Stomach (tissue), 9 donors: Measurements from ENCODE around the gene TBCEL. TPM values are rescaled to one million over a fixed set of nuclear protein-coding genes. Genes with fewer than 3 reads are reported as not detected.

Experiments
- DNase-seq, 2 donors: peaks; one replicate each; pipeline versions ENCODE4 v3.0.0 to v3.0.0-alpha.2; 2013 to 2019
- H3K27ac ChIP-seq, 5 donors: fragments of 200-600 bp in 4 of 5; sonication (generic) in 4 of 5; one replicate each; pipeline ENCODE4 v1.5.1; 2013 to 2019; ENCODE audit warnings: mild to moderate bottlenecking in 1 of 5, moderate library complexity in 1 of 5
- H3K27me3 ChIP-seq, 3 donors: fragments of 200-600 bp; sonication (generic); one replicate each; pipeline ENCODE4 v1.5.1; 2017 to 2019; ENCODE audit warnings: mixed run types in 1 of 3
- H3K36me3 ChIP-seq, 4 donors: fragments of 200-600 bp; sonication (generic); 1 replicate in 3 of 4; 2 replicates in 1 of 4; pipeline ENCODE4 v1.5.1; 2016 to 2019
- H3K4me1 ChIP-seq, 4 donors: fragments of 200-600 bp; sonication (generic); one replicate each; pipeline ENCODE4 v1.5.1; 2016 to 2019
- H3K4me3 ChIP-seq, 4 donors: fragments of 200-600 bp; sonication (generic) in 3 of 4; one replicate each; pipeline ENCODE4 v1.5.1; 2016 to 2019; ENCODE audit warnings: mild to moderate bottlenecking in 1 of 4
- H3K9me3 ChIP-seq, 4 donors: fragments of 200-600 bp; sonication (generic); one replicate each; pipeline ENCODE4 v1.5.1; 2016 to 2019
- EP300 ChIP-seq: sonication (generic); formaldehyde crosslinking; IDR thresholded peaks from one replicate; pipeline ENCODE4 v1.6.1; 2017; ENCODE audit warnings: antibody characterized with exemption
- POLR2A ChIP-seq, 4 donors: fragments of 450-650 bp; IDR thresholded peaks; one replicate each; pipeline ENCODE4 v1.6.1; 2016; ENCODE audit warnings: antibody characterized with exemption in 4 of 4, control low read depth in 2 of 4, mild to moderate bottlenecking in 1 of 4, moderate library complexity in 1 of 4
- POLR2AphosphoS5 ChIP-seq, 3 donors: sonication (generic); formaldehyde crosslinking; IDR thresholded peaks; one replicate each; pipeline ENCODE4 v1.6.1; 2016; ENCODE audit warnings: antibody characterized with exemption in 3 of 3
- WGBS, 5 donors: extraction: QIAGEN DNeasy Blood & Tissue Kit in 3 of 5; methylation state at CpG; one replicate each; pipeline versions ENCODE4 v1.1.5 to v1.1.7; 2013 to 2018; 5-methylcytosine and 5-hydroxymethylcytosine counted together
- intact Hi-C: fragments of 100-400 bp; cut with DNase I; formaldehyde crosslinking; loops from one replicate; pipeline ENCODE4 v1.15.1; 2023; ENCODE audit warnings: low total_unique reads
- polyA plus RNA-seq, 3 donors: library from polyadenylated mRNA; stranded (reverse); fragments of 200-250 nt; gene quantifications; one replicate each; pipeline ENCODE4 v1.2.3, GENCODE V29; 2013
- total RNA-seq, 5 donors: library from RNA; depleted of rRNA; stranded (reverse); fragments of >200 nt; gene quantifications; one replicate each; pipeline versions ENCODE4 v1.1.0 to v1.2.3, GENCODE V29; 2014 to 2016
- TF ChIP-seq, protein P1 (sequence below), 7 experiments: fragments of 450-650 bp in 4 of 7; fragments of 200-600 bp in 3 of 7; sonication (generic) in 3 of 7; IDR thresholded peaks; one replicate each; pipeline ENCODE4 v1.5.1; 2016 to 2019; ENCODE audit warnings: antibody characterized with exemption in 7 of 7, control low read depth in 2 of 7, mild to moderate bottlenecking in 1 of 7
- donor health status: healthy with polysubstance abuse.
- donor health status: Bipolar disorder and iron deficiency.
- donor health status: healthy.

TBCEL gene
- total and polyA plus RNA-seq, 8 donors, result 3.2 to 55.1 (median 8.1) TPM

DNA sequence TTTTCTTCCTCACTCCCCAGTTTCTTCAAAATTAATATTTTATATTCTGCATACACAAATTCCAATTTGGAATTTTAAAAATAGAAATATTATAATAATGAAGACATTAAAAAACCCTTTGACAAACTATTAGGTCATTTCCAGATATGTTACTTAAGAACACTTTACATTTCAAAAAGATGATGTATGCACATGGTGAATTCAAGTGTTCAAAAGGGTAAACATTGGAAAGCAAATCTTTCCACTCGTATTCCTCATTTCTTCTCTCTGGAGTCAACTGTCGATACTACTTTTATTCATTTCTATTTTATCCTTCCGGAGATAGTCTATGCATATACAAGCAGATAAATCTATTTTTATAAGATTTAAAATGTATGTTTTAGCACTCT is 16.7 kb downstream of the TBCEL start:
- Histone ChIP-seq H3K4me3 (no peak overlapping the region), H3K27me3 (no peaks in the 10 kb centered on the region), H3K4me1 (peaks cover 9 to 52% (median 18%) of the 10 kb centered on the region in 4 donors), H3K36me3 (peaks cover 0 to under 1% (median under 1%) of the 10 kb centered on the region in 4 donors), H3K9me3 (no peaks in the 10 kb centered on the region), H3K27ac (no peak overlapping the region)
- WGBS, 5 donors, result 85 to 92% (median 89%) methylated on average over 3 of the region's 3 CpGs
- TF ChIP-seq, protein P1, sequence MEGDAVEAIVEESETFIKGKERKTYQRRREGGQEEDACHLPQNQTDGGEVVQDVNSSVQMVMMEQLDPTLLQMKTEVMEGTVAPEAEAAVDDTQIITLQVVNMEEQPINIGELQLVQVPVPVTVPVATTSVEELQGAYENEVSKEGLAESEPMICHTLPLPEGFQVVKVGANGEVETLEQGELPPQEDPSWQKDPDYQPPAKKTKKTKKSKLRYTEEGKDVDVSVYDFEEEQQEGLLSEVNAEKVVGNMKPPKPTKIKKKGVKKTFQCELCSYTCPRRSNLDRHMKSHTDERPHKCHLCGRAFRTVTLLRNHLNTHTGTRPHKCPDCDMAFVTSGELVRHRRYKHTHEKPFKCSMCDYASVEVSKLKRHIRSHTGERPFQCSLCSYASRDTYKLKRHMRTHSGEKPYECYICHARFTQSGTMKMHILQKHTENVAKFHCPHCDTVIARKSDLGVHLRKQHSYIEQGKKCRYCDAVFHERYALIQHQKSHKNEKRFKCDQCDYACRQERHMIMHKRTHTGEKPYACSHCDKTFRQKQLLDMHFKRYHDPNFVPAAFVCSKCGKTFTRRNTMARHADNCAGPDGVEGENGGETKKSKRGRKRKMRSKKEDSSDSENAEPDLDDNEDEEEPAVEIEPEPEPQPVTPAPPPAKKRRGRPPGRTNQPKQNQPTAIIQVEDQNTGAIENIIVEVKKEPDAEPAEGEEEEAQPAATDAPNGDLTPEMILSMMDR (IDR thresholded peaks at IDR 0.05), result no peak
- TF ChIP-seq POLR2AphosphoS5 (IDR thresholded peaks at IDR 0.05) (no peak), EP300 (no peak), POLR2A (IDR thresholded peaks at IDR 0.05) (no peak)
- intact Hi-C loops, result no loop called here
- no peak for DNase-seq

DNA sequence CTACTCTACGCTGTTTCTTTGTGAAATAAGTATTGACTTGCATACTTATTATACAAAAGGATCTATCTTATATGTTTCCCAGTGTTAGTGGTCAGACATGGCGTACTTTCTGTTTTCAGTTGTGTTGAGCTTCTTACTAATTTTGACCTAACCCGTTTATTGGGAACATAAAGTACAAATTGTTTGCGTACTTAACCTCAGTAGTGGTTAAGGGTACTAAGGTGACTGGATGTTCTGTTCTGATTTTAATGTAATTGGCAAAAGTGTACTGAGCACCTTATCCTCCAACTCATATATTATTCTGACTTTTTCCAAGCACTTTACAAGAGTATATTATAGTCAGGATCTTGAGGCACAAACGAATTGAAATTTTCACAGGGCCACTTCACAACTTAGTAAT is 17.2 kb downstream of the TBCEL start:
- 84 to 91% (median 88%) methylated on average over 5 of the region's 5 CpGs for WGBS, 5 donors
- Histone ChIP-seq H3K4me1 (peaks cover 5 to 54% (median 17%) of the 10 kb centered on the region in 4 donors), H3K9me3 (no peaks in the 10 kb centered on the region), H3K27ac (no peak overlapping the region), H3K36me3 (peaks cover 0 to 5% (median 2%) of the 10 kb centered on the region in 4 donors), H3K27me3 (no peaks in the 10 kb centered on the region), H3K4me3 (no peak overlapping the region)
- intact Hi-C loops, result no loop called here
- TF ChIP-seq, protein P1 (IDR thresholded peaks at IDR 0.05), result no peak
- TF ChIP-seq POLR2A (IDR thresholded peaks at IDR 0.05), result no peak
- DNase-seq, result no peak

DNA sequence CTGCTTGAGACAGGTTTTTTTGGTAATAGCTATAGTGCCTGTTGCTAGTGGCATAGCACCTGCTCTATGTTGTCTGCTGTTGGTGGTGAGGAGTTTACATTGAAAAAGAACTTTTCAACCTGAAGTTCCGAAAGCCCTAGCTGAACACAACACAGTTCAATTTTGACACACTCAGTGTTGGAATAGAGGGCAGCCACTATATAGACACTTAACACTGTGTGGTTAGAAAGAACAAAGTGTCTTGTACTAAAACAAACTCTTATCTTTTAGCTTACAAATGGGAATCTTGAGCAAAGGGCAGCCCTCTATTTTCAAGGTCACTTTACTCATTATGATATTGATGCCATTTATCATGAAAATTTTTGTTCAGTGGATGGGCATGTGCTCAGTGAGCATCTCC is 18.4 kb downstream of the TBCEL start:
- Histone ChIP-seq H3K4me3 (no peak overlapping the region), H3K27ac (no peak overlapping the region), H3K36me3 (peaks cover 0 to 14% (median 9%) of the 10 kb centered on the region in 4 donors), H3K27me3 (no peaks in the 10 kb centered on the region), H3K9me3 (no peaks in the 10 kb centered on the region), H3K4me1 (peaks cover 5 to 54% (median 17%) of the 10 kb centered on the region in 4 donors)
- intact Hi-C loops, result no loop called here
- DNase-seq, result no peak
- TF ChIP-seq, protein P1 (IDR thresholded peaks at IDR 0.05), result no peak
- TF ChIP-seq POLR2A (IDR thresholded peaks at IDR 0.05), result no peak
- no peak for TF ChIP-seq EP300
- TF ChIP-seq POLR2AphosphoS5 (IDR thresholded peaks at IDR 0.05), result no peak
- WGBS, 5 donors, result 73 to 100% (median 94%) methylated on average over 1 of the region's 1 CpG

DNA sequence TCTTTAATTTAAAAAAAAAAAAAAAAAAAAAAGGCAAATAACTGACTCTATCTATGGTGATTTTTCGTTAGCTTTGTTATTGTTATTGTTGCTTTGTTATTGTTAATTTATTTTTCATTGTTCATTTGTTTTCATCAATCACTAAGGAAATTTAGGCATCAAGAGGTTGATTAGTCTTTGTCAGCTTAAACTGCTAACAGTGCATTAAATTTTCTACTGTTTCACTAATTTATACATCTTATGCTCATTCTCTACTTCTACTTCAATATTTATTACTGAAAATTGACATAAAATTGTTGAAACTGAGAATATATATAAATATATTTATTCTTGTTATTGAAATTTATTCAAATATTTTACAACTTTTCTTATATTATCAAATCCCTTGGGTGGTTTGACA is 24.0 kb downstream of the TBCEL start:
- no peak for TF ChIP-seq POLR2A (IDR thresholded peaks at IDR 0.05)
- no peak for TF ChIP-seq EP300
- no peak for TF ChIP-seq POLR2AphosphoS5 (IDR thresholded peaks at IDR 0.05)
- TF ChIP-seq, protein P1 (IDR thresholded peaks at IDR 0.05), result no peak
- Histone ChIP-seq H3K4me3 (no peak overlapping the region), H3K27me3 (no peaks in the 10 kb centered on the region), H3K9me3 (no peaks in the 10 kb centered on the region), H3K27ac (no peak overlapping the region), H3K36me3 (peaks cover 0 to 39% (median 30%) of the 10 kb centered on the region in 4 donors), H3K4me1 (peaks cover 0 to 26% (median 10%) of the 10 kb centered on the region in 4 donors)
- WGBS, 5 donors, result 88 to 98% (median 95%) methylated on average over 1 of the region's 1 CpG
- intact Hi-C loops, result no loop called here
- DNase-seq, result no peak
